ENCODE measurements around the gene INPP5A.
"Not testable (repeated sequence)": the region's sequence is repeated elsewhere in the genome, so short reads cannot be mapped to it uniquely, and the experiment has no call there.

INPP5A gene

GRCh38 chr10:132665946-132666704 is 128.5 kb downstream of the INPP5A start:
- DNase-seq, result peak; percentile 65

- no peak for DNase-seq
Measured at GRCh38 chr10:132666705-132667341, 129.2 kb downstream of the INPP5A start.

GRCh38 chr10:132667342-132668047 is 129.9 kb downstream of the INPP5A start:
- DNase-seq, result no peak

- DNase-seq, result no peak
Measured at GRCh38 chr10:132668048-132668394, 130.4 kb downstream of the INPP5A start.

GRCh38 chr10:132669208-132669861 is 131.7 kb downstream of the INPP5A start:
- DNase-seq, result no peak

- no peak for DNase-seq
Measured at GRCh38 chr10:132670546-132671227, 133.1 kb downstream of the INPP5A start.

GRCh38 chr10:132671228-132672154 is 133.9 kb downstream of the INPP5A start:
- DNase-seq, result no peak

GRCh38 chr10:132673746-132674145 is 136.2 kb downstream of the INPP5A start:
- not testable (repeated sequence) for DNase-seq

GRCh38 chr10:132674311-132674710 is 136.7 kb downstream of the INPP5A start:
- DNase-seq, result no peak

GRCh38 chr10:132675031-132675740 is 137.6 kb downstream of the INPP5A start:
- DNase-seq, result no peak

- no peak for DNase-seq
Measured at GRCh38 chr10:132676193-132676891, 138.8 kb downstream of the INPP5A start.

- DNase-seq, result no peak
Measured at GRCh38 chr10:132677096-132677472, 139.5 kb downstream of the INPP5A start.

- no peak for DNase-seq
Measured at GRCh38 chr10:132677473-132678227, 140.1 kb downstream of the INPP5A start.

- no peak for DNase-seq
Measured at GRCh38 chr10:132678436-132679216, 141.0 kb downstream of the INPP5A start.

- DNase-seq, result no peak
Measured at GRCh38 chr10:132679217-132679595, 141.6 kb downstream of the INPP5A start.

GRCh38 chr10:132679640-132680039 is 142.1 kb downstream of the INPP5A start:
- no peak for DNase-seq

GRCh38 chr10:132680741-132681140 is 143.2 kb downstream of the INPP5A start:
- not testable (repeated sequence) for DNase-seq

- DNase-seq, result no peak
Measured at GRCh38 chr10:132681858-132682755, 144.5 kb downstream of the INPP5A start.

All from activated CD4-positive, alpha-beta T cell treated with anti-CD3 and anti-CD28 coated beads, Interleukin-2, amount 50 U/mL, for 16 hours (primary cell).